GM21367 (cell line): ENCODE results near the gene EVL.
A peak's percentile ranks its signal among the peaks of the same experiment; 100 is the strongest.

Source experiments
- ATAC-seq: cut with Tn5 transposase; IDR thresholded peaks from one replicate; pipeline ENCODE4 v1.9.1; 2021; ENCODE audit not compliant: unreplicated experiment

The EVL gene

DNA sequence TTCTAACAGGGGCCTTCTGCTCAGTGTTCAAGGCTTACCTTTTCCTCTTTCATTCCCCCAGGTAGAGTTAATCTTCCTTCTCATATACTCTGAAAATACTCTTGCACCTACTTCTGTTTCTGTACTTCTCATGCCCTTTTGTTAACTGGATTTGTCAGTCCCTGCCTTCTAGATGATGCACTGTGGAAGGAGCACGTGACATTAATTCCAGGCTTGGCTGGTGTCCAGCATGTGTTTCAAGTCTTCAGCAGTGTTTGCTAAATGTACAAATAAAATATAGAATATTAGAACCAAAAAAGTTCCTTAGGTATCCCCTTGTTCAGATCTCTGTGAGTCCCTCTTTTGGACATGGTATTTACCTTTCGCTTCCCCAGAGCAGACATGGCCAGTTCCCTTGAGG, 27.9 kb upstream of the EVL start:
- ATAC-seq, result no peak

DNA sequence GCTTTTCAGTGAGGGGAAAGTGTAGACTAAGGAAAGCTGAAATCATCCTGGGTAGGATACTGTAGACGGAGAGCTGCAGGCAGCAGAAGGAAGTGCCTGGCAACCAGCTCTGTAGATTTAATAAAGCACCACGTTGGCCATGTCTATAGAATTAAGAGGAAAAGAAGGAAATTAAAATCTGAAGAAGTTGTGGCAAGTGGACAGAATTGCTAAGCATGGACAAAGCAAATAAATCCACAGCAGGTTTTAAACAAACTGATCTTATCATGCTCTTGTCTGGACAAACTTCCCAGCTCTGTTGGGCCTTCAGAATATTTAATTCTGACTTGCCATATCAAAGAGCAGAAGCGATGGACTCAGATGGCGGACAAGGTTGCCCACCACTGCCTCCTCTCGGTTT, 27.2 kb upstream of the EVL start:
- ATAC-seq, result no peak

DNA sequence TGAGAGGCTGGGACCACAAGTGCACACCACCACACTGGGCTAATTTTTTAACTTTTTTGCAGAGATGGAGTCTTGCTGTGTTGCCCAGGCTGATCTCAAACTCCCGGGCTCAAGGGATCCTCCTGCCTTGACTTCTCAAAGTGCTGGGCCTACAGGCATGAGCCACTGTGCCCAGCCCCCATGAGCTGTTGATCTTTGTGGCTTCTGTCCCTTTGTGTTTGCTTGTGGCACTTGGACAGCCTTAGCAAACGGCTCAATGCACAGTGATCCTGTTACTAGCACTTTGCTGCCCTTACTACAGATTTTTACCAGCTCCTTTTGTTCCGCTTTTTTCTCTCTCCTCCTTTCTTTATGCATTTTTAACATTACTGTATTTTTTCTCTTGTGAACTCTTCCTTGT, 25.3 kb upstream of the EVL start:
- no peak for ATAC-seq

DNA sequence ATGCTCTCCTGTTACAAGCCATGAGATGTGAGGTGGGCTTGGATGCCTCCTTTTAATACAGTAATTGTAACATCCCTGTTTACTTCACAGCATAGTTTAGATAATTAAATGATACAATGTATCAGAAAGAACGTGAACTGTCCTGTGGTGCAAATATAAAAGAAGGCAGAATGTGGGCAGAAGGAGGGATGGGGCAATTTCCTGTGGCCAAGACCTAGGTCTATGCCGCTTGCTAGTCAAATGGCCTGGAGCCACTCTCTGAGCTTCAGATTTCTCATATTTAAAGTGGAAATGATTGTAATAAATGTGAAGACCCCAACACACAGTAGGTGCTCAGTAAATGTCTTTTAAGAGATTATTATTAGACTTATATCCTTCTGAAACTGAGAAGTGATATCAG, 24.0 kb upstream of the EVL start:
- no peak for ATAC-seq

DNA sequence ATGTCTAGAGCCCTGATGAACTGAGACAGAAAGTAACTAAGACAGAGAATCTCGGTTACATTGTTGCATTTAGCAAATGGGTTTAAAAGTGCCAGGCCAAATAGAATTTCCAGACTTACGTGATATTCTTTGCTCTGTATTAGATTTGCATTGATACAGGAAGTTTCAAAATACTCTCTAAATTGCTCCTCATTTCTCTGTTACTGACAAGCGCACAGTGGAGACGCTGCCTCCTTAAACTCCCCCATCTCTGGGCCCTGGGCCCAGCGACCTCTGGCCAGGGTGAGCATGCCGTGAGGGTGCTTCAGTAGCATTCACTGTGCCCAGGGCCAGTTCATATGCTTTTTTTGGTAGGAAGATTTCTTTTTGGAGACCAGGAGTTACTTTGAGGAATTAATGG, 22.9 kb upstream of the EVL start:
- ATAC-seq, result no peak

DNA sequence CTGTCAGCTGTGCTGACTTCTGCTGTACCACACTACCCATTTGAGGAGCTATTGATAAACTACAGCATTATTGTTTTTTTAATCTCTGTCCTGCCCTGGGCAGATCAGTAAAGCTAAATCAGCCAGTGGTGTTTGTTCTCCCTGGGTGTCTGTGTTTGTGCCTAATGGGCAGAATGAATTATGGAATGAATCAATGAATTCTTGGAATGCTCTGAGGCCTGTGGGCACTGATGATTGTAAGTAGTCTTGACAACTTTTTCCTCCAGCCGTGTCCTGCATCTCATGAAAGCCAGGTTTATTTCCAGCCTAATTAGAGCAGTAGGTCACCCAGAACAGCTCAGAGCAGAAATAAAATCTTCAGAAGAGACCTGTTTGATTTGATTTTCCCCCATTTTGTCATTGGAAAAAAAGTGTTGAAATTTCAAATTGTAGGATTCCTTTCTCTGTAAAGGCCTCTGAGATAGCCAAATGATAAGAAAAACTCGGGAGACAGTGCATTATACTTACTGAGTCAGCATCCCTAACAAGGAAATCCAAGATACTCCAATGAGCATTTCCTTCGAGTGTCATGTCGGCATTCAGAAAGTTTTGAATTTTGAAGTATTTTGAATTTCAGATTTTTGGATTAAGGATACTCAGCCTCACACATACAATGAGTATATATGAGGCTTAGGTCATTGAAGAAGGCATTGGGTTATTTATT, 19.4 kb upstream of the EVL start:
- no peak for ATAC-seq

DNA sequence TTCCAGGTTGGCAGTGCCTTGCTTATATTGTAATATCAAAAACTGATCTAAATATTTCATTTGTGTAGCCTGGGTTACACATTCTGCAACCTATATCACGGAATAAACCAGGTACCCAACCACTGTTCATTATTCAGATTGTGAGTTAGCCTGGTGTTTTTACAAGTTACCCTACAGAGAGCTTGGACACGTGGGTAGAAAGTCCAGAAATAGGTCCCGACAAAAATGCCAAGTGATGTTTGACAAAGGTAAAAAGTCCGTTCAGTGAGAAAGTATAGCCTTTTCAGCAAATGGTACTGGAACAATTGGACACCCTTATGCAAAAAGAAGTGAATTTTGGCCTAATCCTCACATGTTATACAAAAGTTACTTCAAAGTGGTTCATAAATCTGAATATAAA, 17.6 kb upstream of the EVL start:
- no peak for ATAC-seq

DNA sequence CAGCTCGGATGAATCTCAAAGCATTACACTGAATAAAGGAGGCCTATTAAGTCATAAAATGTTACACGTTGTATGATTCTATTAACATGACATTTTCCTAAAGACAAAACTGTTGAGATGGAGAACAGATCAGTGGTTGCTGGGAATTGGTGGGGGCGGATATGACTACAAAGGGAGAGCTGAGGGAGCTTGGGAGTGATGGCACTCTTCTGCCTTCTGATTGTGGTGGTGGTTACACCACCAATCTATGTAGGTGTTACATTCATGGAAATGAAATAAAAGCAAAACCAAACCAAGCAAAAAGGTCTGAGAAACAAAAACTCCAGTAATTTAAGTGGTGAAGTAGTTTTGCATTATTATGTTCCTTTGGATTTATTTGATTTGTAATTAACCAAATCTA, 16.4 kb upstream of the EVL start:
- no peak for ATAC-seq

DNA sequence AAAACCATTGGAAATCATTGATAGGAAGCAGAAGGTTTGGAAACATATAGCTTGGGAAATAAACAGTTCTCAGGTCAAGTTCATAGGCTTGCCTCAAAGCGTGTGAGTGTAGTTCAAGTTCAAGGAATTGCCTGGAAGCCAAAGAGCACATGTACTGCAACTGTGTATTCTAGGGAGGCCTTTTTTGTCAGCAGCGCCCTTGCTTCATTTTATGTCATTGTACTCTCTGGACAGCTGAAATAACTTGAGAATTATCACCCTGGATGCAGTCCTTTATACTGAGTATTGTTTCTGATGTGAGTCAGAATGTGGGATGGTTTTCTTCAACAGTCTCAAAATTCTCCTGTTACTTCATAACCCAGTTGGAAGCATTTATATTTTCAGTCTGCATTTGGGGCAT, 16.0 kb upstream of the EVL start:
- ATAC-seq, result no peak

DNA sequence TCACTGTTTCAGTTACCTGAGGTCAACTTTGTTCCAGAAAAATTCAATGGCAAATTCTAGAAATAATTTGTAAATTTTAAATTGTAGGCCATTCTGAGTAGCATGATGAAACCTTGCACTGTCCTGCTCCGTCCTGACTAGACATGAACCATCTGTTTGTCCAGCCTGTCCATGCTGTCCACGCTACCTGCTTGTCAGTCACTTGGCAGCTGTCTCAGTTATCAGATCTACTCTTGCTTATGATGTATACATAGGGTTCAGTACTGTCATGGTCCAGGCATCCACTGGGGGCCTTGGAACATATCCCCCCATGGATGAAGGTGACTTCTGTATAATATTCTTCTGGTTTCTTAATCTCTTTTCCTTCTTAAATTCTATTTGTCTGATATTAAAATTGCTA, 14.1 kb upstream of the EVL start:
- no peak for ATAC-seq

DNA sequence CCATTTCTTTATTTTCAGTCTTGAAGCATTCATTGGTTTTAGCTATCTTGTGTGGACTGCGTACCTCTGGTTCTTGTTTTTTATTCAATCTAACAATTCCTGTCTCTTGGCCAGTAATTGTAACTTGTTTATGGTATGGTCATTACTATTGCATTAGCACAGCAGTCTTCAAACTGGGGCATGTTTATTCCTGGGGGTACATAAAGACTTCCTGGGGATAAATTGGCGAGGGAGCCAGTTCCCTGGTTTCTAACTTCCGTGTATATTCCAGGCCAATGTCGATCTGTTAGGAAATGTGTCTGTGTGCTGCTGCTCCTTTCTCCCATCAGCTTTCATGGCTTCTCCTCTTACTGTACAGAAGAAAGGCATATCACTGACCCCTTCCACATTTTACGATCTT, 13.7 kb upstream of the EVL start:
- ATAC-seq, result no peak

DNA sequence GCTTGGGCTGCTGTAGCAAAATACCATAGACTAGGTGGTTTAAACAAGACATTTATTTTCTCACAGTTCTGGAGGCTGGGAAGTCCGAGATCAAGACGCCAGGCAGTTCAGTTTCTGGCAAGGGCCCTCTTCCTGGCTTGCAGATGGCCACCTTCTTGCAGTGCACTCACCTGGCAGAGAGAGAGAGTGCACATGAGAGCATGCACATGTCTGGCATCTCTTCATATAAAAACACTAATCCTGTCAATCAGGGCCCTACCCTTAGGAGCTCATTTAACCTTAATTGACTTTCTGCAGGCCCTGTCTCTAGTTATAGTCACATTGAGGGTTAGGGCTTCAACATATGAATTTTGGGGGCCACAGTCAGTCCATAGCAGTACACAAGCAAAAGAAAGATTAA, 12.4 kb upstream of the EVL start:
- no peak for ATAC-seq

DNA sequence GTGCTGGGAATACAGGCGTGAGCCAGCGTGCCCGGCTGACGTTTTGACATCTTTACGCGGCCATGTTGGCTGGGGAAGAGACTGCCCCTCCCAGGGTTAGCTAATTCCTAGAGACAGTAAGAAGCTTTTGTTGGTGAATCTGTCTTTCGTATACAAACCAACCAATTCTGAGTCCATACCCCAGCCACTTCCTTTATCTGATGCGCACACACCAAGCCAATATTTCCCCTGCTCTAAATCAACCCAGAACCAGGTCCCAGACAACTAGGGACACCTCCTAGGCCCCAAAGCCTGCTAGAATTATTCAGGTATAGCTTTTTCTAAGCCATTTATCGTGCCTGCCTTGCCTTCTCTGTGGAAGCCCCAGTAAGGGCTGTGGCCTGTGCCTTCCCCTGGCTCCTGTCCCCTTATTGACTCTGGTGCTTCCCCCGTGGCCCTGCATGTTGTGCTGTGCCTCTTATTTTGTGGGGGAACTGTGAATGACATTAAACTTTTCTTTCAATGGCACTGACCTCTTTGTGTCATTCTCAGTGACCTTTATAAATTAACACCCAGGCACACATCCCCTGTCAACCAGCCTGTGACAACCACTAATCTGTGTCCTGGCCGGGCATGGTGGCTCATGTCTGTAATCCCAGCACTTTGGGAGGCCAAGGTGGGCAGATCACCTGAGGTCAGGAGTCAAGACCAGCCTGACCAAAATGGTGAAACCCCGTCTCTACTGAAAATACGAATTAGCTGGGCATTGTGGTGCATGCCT, 10.7 kb upstream of the EVL start:
- ATAC-seq, result no peak

DNA sequence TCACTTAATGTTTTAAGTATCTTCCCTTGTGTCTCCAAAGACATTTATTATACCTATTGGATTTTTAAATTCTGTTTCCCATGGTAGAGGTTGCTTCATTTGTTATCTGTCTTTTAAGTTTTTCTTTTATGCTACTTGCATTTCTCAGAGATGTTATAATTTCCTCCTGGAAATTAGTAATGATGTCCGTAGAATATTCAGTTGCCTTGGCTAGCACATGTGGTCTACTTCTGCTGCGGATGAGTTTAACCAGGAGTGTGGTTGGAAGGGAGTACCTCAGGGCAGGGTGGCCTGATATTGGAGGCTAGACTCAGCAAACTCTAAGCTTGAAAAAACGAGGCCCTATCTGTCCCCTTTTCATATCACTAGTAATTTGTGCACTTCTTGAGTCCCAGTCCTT, 8.8 kb upstream of the EVL start:
- ATAC-seq, result no peak

DNA sequence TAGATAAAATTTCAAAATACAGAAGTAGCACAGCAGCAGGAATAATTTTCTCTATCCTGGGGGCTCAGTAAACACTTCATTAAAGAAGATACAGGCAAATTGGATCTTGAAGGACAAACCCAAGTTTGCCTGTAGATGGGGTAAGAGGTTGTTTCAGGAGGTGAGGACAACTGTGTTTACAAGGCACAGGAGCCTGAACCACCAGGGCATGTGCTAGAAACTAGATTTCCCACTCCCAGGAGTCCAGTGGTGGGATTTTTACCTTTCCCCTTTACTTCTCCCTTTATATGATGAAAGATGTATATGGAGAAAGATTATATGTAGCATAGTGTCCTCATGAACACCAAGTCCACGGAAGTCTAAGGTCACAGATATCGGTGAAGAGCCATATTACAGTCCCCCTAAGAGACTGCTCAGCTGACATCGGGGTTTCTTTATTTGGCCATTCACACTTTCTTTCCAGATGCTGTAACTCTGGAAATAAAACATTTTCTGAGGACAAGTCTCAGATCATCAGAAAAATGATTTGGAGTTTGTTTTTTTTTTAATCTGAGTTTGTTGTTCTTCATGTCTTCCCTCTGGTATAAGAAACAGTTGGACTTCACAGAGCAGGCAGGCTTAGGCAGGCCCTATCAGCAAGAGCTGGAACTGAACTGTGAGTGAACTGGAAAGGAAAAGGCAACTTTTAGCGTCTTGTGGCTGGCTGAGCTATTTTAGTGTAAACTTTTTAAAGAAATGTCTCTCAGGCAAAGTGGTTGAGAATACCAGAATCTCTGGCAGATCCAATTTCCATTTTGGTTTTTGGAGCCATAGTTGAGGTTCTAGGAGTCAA, 8.0 kb upstream of the EVL start:
- ATAC-seq, result peak; percentile 42

DNA sequence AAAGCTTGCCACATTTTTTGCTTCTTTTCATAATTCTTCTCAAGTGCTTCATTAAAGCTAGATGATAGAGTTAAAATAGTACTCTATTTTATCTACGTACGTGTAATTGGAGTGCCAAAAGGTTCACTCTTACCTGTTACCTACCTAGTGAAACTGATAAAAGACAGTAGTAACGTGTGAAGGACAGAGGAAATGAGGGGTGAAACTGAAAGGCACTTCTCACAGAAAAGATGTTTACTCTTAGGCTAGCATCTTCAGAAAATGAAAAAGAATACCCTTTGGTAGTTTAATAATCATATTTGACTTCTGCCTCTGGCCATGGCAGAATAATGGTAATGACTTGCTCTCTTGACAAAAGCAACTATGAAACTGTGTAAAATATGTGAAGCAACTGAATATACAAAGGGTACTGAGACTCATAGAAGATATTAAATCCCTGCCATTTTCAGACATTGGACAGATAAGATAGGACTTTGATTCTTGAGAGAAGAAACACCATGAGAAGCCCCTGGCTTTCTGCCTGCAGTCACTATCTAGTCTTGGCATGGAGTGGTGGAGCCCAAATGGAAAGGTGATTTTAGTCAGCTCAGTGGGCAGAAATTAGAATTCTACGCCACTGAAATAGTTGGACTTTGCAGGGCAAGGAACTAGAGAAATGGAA, 6.3 kb upstream of the EVL start:
- ATAC-seq, result peak; percentile 64

DNA sequence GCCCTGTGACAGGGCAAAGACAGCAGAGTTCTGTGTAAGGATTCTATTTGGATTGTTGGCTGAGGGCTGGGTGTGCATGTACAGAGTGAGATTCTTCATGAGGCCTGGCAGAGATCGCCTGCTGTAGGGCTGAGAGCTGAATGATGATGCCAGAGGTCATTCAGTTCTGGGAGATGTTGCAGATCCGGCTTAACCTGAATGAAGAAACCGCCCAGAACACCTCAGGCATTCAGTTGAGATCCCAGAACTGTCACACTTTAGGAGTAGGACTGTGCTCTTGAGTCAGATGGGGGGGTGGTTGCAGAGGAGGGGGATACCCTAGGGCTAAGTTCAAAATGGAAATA, 5.8 kb upstream of the EVL start:
- ATAC-seq, result no peak

DNA sequence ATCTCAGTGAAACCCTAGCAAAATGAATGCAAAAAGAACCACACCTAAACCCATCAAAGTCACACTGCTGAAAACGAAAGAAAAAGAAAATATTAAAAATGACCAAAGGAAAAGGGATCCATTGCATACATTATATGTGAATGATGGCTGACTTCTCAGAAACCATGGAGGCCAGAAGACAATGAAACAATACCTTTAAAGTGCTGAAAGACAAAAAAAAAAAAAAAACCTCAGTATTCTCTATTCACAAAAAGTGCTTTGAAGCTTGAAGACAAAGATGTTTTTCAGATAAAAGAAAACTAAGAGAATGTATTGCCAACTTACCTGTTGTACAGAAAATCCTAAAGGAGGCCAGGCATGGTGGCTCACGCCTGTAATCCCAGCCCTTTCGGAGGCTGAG, 4.5 kb upstream of the EVL start:
- ATAC-seq, result no peak

DNA sequence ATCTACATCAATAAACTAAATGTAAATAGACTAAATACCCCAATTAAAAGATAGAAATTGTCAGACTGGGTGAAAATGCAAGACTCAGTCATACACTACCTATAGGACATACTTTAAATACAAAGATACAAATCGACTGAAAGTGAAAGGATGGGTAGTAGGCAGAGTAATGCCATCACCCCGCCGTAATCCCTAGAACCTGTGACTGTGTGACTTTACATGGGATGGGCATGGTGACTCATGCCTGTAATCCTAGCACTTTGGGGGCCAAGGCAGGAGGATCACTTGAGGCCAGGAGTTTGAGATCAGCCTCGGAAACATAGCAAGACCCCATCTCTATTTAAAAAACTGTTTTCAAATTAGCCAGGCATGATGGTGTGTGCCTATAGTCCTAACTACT, 2.6 kb upstream of the EVL start:
- ATAC-seq, result no peak

DNA sequence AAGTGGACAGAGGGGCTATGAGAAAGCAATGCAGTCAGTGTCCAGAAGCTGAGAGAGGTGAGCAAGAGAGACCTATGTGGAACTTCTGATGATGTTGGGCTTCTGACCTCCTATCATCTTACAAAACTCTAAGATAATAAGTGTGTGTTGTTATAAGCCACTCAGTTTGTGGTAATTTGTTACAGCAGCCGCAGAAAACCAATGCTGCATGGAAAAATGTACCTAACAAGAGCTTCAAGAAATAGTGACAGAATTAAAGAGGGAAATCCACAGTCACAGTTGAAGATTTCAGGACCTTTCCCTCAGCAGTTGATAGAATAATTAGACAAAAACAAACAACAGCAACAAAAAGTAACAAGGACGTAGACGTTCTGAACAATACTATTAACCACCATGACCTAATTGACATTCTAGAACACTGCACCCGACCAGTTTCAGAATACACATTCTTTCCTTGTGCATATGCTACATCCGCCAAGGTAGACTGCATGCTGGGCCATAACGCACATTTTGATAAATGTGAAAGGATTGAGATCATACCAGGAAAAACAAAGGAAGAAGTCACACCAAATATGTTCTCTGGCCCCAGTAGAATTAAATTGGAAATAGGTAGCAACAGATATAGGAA, 1.8 kb upstream of the EVL start:
- no peak for ATAC-seq
